SJSA1 (cell line): ENCODE results near the gene ACTL10. TPM values are rescaled to one million over a fixed set of nuclear protein-coding genes. Genes with fewer than 3 reads are reported as not detected.

Experiments used
- DNase-seq, 2 experiments: peaks; one replicate each; pipeline ENCODE4 v3.0.0-alpha.2; 2015 to 2020; ENCODE audit warnings: low spot score in 2 of 2, low read depth in 1 of 2
- H3K27ac ChIP-seq: fragments of 250-450 bp; sonication (Bioruptor Pico); 2 replicates; pipeline ENCODE4 v1.5.1; 2020; ENCODE audit warnings: mild to moderate bottlenecking, moderate library complexity
- H3K27me3 ChIP-seq: fragments of 250-450 bp; sonication (Bioruptor Pico); replicated peaks from 2 replicates; pipeline ENCODE4 v1.5.1; 2020; ENCODE audit warnings: mild to moderate bottlenecking, moderate library complexity
- H3K36me3 ChIP-seq: fragments of 250-450 bp; sonication (Bioruptor Pico); 2 replicates; pipeline ENCODE4 v1.5.1; 2020; ENCODE audit warnings: mild to moderate bottlenecking
- H3K4me1 ChIP-seq: fragments of 250-450 bp; sonication (Bioruptor Pico); replicated peaks from 2 replicates; pipeline ENCODE4 v1.6.1; 2021; ENCODE audit warnings: mild to moderate bottlenecking
- H3K4me3 ChIP-seq: fragments of 250-450 bp; sonication (Bioruptor Pico); 2 replicates; pipeline ENCODE4 v1.5.1; 2020; ENCODE audit warnings: mild to moderate bottlenecking
- H3K9me3 ChIP-seq: fragments of 250-450 bp; sonication (Bioruptor Pico); replicated peaks from 2 replicates; pipeline ENCODE4 v1.5.1; 2020; ENCODE audit warnings: mild to moderate bottlenecking
- total RNA-seq: library from RNA; depleted of rRNA; stranded (reverse); fragments of >200 nt; shearing (Covaris generic); gene quantifications from 2 replicates; pipeline ENCODE4 v1.2.3, GENCODE V29; 2014; rRNA removed

The ACTL10 gene
- total RNA-seq, 1 experiment from 2014 or later = not detected

DNA sequence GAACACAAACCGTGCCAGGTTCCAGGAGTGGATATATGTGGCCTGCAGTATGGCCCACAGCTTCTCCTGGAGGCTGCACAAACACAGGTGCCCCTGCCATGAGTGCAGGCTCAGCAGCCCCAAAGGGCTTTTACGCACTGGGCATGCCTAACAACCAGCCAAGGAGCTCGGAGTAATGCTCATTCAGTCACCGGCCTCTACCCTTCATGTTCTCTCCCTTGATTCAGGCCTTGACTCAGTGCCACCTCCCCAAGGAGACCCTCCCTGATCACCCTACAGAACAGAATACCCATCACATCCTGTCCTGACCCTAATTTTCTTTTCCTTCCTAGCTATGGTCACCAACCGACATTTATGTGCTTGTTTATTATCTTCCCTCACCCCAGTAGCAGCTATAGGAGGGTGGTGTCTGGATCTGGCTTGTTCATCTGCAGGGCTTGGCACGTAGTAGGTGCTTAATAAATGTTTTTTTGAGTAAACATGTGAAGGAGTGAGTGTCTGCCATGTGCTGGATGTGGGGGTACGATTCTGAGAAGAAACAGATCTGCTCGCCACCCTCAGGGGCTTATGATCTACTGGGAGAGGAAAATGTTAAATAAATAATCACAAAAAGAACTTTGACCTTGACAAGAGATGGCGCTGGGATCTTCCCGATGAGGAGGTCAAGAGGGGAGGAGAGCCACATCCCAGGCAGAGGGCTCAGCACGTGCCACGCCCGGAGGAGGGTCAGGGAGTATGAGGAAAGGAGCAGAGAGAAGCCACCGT is 44.1 kb downstream of the ACTL10 start:
- no peak for DNase-seq
- H3K27me3 ChIP-seq = no peaks in the 10 kb centered on the region
- H3K9me3 ChIP-seq = no peaks in the 10 kb centered on the region

GRCh38 chr20:33711446-33711738 is 44.6 kb downstream of the ACTL10 start:
- Histone ChIP-seq H3K4me1 (no peaks in the 10 kb centered on the region), H3K27me3 (no peaks in the 10 kb centered on the region), H3K4me3 (no peak overlapping the region), H3K27ac (no peak overlapping the region), H3K36me3 (peaks cover 27% of the 10 kb centered on the region), H3K9me3 (no peaks in the 10 kb centered on the region)
- DNase-seq = no peak

More for the DNA sequence above, 44.1 kb downstream of the ACTL10 start:
- Histone ChIP-seq H3K27ac (no peak overlapping the region), H3K4me3 (no peak overlapping the region), H3K36me3 (peaks cover 27% of the 10 kb centered on the region), H3K4me1 (no peaks in the 10 kb centered on the region)

DNA sequence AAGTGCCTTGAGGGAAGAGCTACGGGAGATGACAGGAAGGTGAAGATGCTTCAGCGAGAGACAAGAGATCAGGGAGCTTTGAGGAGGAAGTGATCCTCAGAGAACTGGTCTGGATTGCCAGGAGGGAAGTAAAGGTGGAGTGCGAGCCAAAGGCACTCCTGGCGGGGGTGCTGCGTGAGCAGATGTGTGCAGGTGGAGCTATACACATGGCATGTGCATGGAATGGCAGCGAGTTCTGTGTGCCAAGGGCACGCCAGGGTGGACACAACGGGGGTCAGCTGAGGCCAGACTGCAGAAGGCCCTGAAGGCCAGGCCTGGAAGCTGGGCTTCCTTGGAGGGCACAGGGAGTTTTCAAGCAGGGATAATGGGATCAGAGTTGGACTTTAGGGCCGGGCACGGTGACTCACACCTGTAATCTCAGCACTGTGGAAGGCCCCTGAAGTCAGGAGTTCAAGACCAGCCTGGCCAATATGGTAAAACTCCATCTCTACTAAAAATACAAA is 47.2 kb downstream of the ACTL10 start:
- H3K4me1 ChIP-seq = no peaks in the 10 kb centered on the region; the same call in 1 of the 2 replicates
- no peak for DNase-seq
- no peaks in the 10 kb centered on the region for H3K27me3 ChIP-seq
- no peak overlapping the region for H3K27ac ChIP-seq
- H3K4me3 ChIP-seq = no peak overlapping the region
- H3K9me3 ChIP-seq = no peaks in the 10 kb centered on the region
- H3K36me3 ChIP-seq = peaks cover 18% of the 10 kb centered on the region

DNA sequence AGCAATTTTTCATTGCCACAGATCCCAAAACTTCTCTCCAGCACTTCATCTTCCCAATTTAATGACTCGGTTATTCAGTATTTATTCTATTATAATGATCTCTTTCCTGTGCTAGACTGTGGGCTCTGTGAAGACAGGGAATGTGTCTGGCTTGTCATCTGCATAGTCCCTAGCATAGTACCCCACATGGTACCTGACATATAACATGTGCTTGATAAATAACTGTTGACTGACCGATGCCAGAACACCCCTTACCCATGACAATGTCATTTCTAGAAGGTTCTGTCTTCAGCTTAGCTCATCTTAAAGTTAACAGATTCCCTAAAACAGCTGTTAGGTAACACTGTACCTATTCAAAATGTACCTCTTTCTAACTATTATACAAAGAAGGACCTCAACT is 49.8 kb downstream of the ACTL10 start:
- H3K4me3 ChIP-seq = no peak overlapping the region
- H3K4me1 ChIP-seq = peaks cover 14% of the 10 kb centered on the region
- no peaks in the 10 kb centered on the region for H3K27me3 ChIP-seq
- H3K9me3 ChIP-seq = no peaks in the 10 kb centered on the region
- no peak overlapping the region for H3K27ac ChIP-seq
- peaks cover 10% of the 10 kb centered on the region for H3K36me3 ChIP-seq
- DNase-seq = no peak

Other genes starting within 250 kb of the ACTL10 start
- gene SNTA1, start 223.2 kb upstream of the ACTL10 start, total RNA-seq = 41.8 and 44.4 TPM in 2 replicates
- gene CBFA2T2, start 176.8 kb upstream of the ACTL10 start, total RNA-seq = 6.1 and 8.7 TPM in 2 replicates
- 0.18 TPM in 1 of 2 replicates, not detected in the other for gene C20orf144, start 4.6 kb upstream of the ACTL10 start, total RNA-seq
- gene NECAB3, start 7.5 kb downstream of the ACTL10 start, total RNA-seq = 52.1 and 81.1 TPM in 2 replicates
- 62.1 and 63.9 TPM in 2 replicates for gene E2F1, start 19.4 kb downstream of the ACTL10 start, total RNA-seq
- 6.7 and 9.3 TPM in 2 replicates for gene PXMP4, start 53.4 kb downstream of the ACTL10 start, total RNA-seq
- 2.1 and 5.5 TPM in 2 replicates for gene ZNF341, start 65.1 kb downstream of the ACTL10 start, total RNA-seq
- 47.9 and 48.9 TPM in 2 replicates for gene CHMP4B, start 144.4 kb downstream of the ACTL10 start, total RNA-seq